ENCODE data around the gene FRS2. TPM values are rescaled to one million over a fixed set of nuclear protein-coding genes. Genes with fewer than 3 reads are reported as not detected.

The FRS2 gene
- total and polyA plus RNA-seq, 10 of the 15 experiments (the other 5 are each of a cell fraction or from before 2014, with no cell fraction given), result 1.1 to 13.1 (median 5.9) TPM

GRCh38 chr12:69479675-69480074 is 9.5 kb downstream of the FRS2 start (continued):
- no peak for TF ChIP-seq RAD21 (IDR thresholded peaks at IDR 0.05; ENCODE audit: insufficient read depth, low read depth, low read length)
- TF ChIP-seq, protein P1, sequence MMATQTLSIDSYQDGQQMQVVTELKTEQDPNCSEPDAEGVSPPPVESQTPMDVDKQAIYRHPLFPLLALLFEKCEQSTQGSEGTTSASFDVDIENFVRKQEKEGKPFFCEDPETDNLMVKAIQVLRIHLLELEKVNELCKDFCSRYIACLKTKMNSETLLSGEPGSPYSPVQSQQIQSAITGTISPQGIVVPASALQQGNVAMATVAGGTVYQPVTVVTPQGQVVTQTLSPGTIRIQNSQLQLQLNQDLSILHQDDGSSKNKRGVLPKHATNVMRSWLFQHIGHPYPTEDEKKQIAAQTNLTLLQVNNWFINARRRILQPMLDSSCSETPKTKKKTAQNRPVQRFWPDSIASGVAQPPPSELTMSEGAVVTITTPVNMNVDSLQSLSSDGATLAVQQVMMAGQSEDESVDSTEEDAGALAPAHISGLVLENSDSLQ (IDR thresholded peaks at IDR 0.05), result no peak
- TF ChIP-seq, protein P2, sequence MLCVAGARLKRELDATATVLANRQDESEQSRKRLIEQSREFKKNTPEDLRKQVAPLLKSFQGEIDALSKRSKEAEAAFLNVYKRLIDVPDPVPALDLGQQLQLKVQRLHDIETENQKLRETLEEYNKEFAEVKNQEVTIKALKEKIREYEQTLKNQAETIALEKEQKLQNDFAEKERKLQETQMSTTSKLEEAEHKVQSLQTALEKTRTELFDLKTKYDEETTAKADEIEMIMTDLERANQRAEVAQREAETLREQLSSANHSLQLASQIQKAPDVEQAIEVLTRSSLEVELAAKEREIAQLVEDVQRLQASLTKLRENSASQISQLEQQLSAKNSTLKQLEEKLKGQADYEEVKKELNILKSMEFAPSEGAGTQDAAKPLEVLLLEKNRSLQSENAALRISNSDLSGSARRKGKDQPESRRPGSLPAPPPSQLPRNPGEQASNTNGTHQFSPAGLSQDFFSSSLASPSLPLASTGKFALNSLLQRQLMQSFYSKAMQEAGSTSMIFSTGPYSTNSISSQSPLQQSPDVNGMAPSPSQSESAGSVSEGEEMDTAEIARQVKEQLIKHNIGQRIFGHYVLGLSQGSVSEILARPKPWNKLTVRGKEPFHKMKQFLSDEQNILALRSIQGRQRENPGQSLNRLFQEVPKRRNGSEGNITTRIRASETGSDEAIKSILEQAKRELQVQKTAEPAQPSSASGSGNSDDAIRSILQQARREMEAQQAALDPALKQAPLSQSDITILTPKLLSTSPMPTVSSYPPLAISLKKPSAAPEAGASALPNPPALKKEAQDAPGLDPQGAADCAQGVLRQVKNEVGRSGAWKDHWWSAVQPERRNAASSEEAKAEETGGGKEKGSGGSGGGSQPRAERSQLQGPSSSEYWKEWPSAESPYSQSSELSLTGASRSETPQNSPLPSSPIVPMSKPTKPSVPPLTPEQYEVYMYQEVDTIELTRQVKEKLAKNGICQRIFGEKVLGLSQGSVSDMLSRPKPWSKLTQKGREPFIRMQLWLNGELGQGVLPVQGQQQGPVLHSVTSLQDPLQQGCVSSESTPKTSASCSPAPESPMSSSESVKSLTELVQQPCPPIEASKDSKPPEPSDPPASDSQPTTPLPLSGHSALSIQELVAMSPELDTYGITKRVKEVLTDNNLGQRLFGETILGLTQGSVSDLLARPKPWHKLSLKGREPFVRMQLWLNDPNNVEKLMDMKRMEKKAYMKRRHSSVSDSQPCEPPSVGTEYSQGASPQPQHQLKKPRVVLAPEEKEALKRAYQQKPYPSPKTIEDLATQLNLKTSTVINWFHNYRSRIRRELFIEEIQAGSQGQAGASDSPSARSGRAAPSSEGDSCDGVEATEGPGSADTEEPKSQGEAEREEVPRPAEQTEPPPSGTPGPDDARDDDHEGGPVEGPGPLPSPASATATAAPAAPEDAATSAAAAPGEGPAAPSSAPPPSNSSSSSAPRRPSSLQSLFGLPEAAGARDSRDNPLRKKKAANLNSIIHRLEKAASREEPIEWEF (IDR thresholded peaks at IDR 0.05; ENCODE audit: insufficient replicate concordance, low read depth, low read length), result no peak

GRCh38 chr12:69480698-69481097 is 10.5 kb downstream of the FRS2 start:
- H3K9ac ChIP-seq (ENCODE audit: control insufficient read depth, insufficient read depth, low read length), result no peak overlapping the region
- H3K36me3 ChIP-seq (ENCODE audit: control insufficient read depth in 2 of 2, insufficient read depth in 2 of 2, low read length in 1 of 2), result peaks cover 0 to 2% of the 10 kb centered on the region in 2 experiments; a peak in 1 of 4 replicates
- peaks cover 3% of the 10 kb centered on the region for H3K9me3 ChIP-seq (replicated peaks; ENCODE audit: control insufficient read depth, insufficient read depth, low read length)
- TF ChIP-seq RELA (IDR thresholded peaks at IDR 0.05; ENCODE audit: borderline replicate concordance, partially characterized antibody) (no peak), SUPT20H (IDR thresholded peaks at IDR 0.05; ENCODE audit: borderline replicate concordance, control insufficient read depth, low read depth, low read length) (no peak), MEF2B (IDR thresholded peaks at IDR 0.05; ENCODE audit: partially characterized antibody, poor library complexity, severe bottlenecking) (no peak), CREB1 (IDR thresholded peaks at IDR 0.05; ENCODE audit: low read depth) (no peak)
- TF ChIP-seq, protein P3, sequence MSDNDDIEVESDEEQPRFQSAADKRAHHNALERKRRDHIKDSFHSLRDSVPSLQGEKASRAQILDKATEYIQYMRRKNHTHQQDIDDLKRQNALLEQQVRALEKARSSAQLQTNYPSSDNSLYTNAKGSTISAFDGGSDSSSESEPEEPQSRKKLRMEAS (IDR thresholded peaks at IDR 0.05; ENCODE audit: low read depth, low read length), result no peak
- TF ChIP-seq, protein P4, sequence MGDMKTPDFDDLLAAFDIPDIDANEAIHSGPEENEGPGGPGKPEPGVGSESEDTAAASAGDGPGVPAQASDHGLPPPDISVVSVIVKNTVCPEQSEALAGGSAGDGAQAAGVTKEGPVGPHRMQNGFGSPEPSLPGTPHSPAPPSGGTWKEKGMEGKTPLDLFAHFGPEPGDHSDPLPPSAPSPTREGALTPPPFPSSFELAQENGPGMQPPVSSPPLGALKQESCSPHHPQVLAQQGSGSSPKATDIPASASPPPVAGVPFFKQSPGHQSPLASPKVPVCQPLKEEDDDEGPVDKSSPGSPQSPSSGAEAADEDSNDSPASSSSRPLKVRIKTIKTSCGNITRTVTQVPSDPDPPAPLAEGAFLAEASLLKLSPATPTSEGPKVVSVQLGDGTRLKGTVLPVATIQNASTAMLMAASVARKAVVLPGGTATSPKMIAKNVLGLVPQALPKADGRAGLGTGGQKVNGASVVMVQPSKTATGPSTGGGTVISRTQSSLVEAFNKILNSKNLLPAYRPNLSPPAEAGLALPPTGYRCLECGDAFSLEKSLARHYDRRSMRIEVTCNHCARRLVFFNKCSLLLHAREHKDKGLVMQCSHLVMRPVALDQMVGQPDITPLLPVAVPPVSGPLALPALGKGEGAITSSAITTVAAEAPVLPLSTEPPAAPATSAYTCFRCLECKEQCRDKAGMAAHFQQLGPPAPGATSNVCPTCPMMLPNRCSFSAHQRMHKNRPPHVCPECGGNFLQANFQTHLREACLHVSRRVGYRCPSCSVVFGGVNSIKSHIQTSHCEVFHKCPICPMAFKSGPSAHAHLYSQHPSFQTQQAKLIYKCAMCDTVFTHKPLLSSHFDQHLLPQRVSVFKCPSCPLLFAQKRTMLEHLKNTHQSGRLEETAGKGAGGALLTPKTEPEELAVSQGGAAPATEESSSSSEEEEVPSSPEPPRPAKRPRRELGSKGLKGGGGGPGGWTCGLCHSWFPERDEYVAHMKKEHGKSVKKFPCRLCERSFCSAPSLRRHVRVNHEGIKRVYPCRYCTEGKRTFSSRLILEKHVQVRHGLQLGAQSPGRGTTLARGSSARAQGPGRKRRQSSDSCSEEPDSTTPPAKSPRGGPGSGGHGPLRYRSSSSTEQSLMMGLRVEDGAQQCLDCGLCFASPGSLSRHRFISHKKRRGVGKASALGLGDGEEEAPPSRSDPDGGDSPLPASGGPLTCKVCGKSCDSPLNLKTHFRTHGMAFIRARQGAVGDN (IDR thresholded peaks at IDR 0.05), result no peak
- H3K4me2 ChIP-seq (ENCODE audit: control insufficient read depth, insufficient read depth), result no peak overlapping the region
- intact Hi-C loops (cut with micrococcal nuclease; ENCODE audit: unreplicated experiment) (no loop called here), in situ Hi-C loops (cut with MboI) (no loop called here)
- WGBS (ENCODE audit: insufficient coverage, insufficient replicate concordance, low lambda C conversion rate, missing lambda C conversion rate), result 90% methylated on average over 4 of the region's 4 CpGs
- H3K27me3 ChIP-seq (replicated peaks in 1 of 2; ENCODE audit: control insufficient read depth in 2 of 2, insufficient read depth in 2 of 2, low read length in 1 of 2), result no peaks in the 10 kb centered on the region
- ChIA-PET CTCF (interaction anchor here (0.6 to 1.7 kb wide), 4 partner anchors 18 to 122 kb away, joined by 3 to 7 read pairs (median 4); no protein-coding TSS in a partner anchor), SMC1A (ENCODE audit: uncharacterized antibody, unreplicated experiment) (interaction anchor here (0.6 to 2.4 kb wide), 8 partner anchors 8 to 124 kb away, joined by 3 to 7 read pairs (median 5); partner anchors contain the start of gene FRS2), POLR2A (interaction anchor here (0.6 kb wide), 1 partner anchor 21 kb away, joined by 4 read pairs; no protein-coding TSS in a partner anchor), RAD21 (ENCODE audit: unreplicated experiment) (no interaction called here)
- no peak for FAIRE-seq
- no peak overlapping the region for H3K27ac ChIP-seq (ENCODE audit: control insufficient read depth, insufficient read depth)
- no peak overlapping the region for H3K4me3 ChIP-seq
- H2AFZ ChIP-seq (ENCODE audit: control insufficient read depth, low read depth, low read length), result no peak overlapping the region
- no peak for DNase-seq (ENCODE audit: low read depth, low spot score)
- no peak for ATAC-seq
- no peaks in the 10 kb centered on the region for H3K4me1 ChIP-seq (ENCODE audit: control insufficient read depth, insufficient read depth, low read length)
- peaks cover 54% of the 10 kb centered on the region for H3K79me2 ChIP-seq (ENCODE audit: control insufficient read depth, insufficient read depth, low read length)
- BruUV-seq (replicated peaks), result no TSS peak
- no peaks in the 10 kb centered on the region for H4K20me1 ChIP-seq (ENCODE audit: control insufficient read depth, insufficient read depth)

Measured in GM12878 (cell line).